ENCODE measurements around the gene PRSS8.

The PRSS8 gene

GRCh38 chr16:31131841-31132271 lies 3.7 kb downstream of the PRSS8 start:
- no peak for TF ChIP-seq JUND (IDR thresholded peaks at IDR 0.05; ENCODE audit: low read depth)
- in situ Hi-C loops (cut with HindIII; ENCODE audit: low pct_unique_long_range_greater_than_20kb, low sequenced_read_pairs), result no loop called here
- no peak for DNase-seq (ENCODE audit: low read depth in 1 of 2, low spot score in 1 of 2)

- in situ Hi-C loops (cut with HindIII; ENCODE audit: low pct_unique_long_range_greater_than_20kb, low sequenced_read_pairs), result no loop called here
- DNase-seq (ENCODE audit: low read depth in 1 of 2, low spot score in 1 of 2), result no peak
- TF ChIP-seq JUND (IDR thresholded peaks at IDR 0.05; ENCODE audit: low read depth), result no peak
Measured at GRCh38 chr16:31131416-31131815, 4.1 kb downstream of the PRSS8 start.

- in situ Hi-C loops (cut with HindIII; ENCODE audit: low pct_unique_long_range_greater_than_20kb, low sequenced_read_pairs), result no loop called here
- TF ChIP-seq JUND (IDR thresholded peaks at IDR 0.05; ENCODE audit: low read depth), result no peak
- DNase-seq (ENCODE audit: low read depth in 1 of 2, low spot score in 1 of 2), result peak; percentile 87 to 98
Measured at GRCh38 chr16:31130899-31131298, 4.6 kb downstream of the PRSS8 start.

DNA sequence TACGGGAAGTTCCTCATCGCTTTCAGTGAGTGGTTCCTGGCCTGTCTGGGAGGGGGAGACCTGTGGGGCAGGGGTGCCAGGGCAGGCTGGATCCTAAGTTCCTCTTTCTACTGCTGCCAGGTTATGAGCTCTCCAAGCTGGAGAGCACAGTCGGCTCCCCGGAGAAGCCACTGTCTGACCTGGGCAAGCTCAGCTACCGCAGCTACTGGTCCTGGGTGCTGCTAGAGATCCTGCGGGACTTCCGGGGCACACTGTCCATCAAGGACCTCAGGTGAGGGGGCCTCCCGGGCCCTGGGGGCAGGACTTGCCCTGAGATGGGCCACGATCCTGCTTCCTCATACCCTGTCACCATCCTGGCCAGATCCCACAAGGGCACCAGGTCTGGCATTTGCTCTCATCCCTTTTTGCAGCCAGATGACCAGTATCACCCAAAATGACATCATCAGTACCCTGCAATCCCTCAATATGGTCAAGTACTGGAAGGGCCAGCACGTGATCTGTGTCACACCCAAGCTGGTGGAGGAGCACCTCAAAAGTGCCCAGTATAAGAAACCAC lies 5.1 kb downstream of the PRSS8 start:
- in situ Hi-C loops (cut with HindIII; ENCODE audit: low pct_unique_long_range_greater_than_20kb, low sequenced_read_pairs), result no loop called here
- no peak for DNase-seq (ENCODE audit: low read depth in 1 of 2, low spot score in 1 of 2)
- TF ChIP-seq JUND (IDR thresholded peaks at IDR 0.05; ENCODE audit: low read depth), result no peak

DNA sequence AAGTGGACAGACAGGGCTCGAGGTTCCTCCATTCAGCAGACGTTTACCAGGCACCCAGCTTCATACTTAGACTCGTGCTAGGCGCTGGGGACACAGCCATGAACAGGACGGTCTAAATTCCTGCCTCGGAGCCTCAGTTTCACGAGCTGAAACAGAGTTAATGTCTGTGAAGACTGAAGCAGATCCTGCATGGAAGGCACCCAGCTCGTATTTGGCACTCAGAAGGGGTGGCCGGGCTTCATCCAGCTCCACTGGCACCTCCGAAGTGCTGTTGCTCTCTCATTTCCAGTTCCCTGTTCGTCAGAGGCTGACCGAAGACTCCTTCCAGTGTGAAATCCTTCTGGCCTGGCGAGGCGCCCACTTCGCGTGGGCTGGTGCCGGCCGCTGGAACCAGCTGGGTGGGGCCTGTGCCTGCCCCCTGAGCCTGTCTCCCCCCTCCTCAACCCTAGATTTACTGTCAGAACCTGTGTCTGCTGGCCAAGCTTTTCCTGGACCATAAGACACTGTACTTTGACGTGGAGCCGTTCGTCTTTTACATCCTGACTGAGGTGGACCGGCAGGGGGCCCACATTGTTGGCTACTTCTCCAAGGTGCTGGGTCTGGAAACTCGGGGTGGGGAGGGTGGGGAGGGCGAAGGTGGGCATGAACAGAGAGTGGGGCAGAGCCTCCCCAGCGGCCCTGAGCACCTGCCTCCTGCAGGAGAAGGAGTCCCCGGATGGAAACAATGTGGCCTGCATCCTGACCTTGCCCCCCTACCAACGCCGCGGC lies 5.8 kb downstream of the PRSS8 start:
- in situ Hi-C loops (cut with HindIII; ENCODE audit: low pct_unique_long_range_greater_than_20kb, low sequenced_read_pairs), result no loop called here
- DNase-seq (ENCODE audit: low read depth in 1 of 2, low spot score in 1 of 2), result no peak
- TF ChIP-seq JUND (IDR thresholded peaks at IDR 0.05; ENCODE audit: low read depth), result no peak

GRCh38 chr16:31128711-31129567 lies 6.6 kb downstream of the PRSS8 start:
- peak in 1 of 2 experiments; percentile 82 for DNase-seq (ENCODE audit: low read depth in 1 of 2, low spot score in 1 of 2)
- TF ChIP-seq JUND (IDR thresholded peaks at IDR 0.05; ENCODE audit: low read depth), result no peak
- in situ Hi-C loops (cut with HindIII; ENCODE audit: low pct_unique_long_range_greater_than_20kb, low sequenced_read_pairs), result no loop called here

DNA sequence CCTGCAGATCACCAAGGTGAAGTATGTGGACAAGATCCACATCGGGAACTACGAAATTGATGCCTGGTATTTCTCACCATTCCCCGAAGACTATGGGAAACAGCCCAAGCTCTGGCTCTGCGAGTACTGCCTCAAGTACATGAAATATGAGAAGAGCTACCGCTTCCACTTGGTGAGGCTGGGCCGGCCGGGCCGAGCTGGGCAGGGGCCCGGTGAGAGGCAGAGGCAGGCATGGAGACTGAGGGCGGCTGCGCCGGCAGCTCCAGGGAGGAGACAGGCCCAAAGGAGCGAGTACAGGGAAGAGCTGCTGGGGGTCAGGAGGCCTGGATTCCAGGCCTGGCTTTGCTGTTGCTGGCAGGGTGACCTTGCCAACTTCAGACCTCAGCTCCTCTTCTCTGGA lies 8.3 kb downstream of the PRSS8 start:
- no peak for DNase-seq (ENCODE audit: low read depth in 1 of 2, low spot score in 1 of 2)
- in situ Hi-C loops (cut with HindIII; ENCODE audit: low pct_unique_long_range_greater_than_20kb, low sequenced_read_pairs), result no loop called here
- TF ChIP-seq JUND (IDR thresholded peaks at IDR 0.05; ENCODE audit: low read depth), result no peak

DNA sequence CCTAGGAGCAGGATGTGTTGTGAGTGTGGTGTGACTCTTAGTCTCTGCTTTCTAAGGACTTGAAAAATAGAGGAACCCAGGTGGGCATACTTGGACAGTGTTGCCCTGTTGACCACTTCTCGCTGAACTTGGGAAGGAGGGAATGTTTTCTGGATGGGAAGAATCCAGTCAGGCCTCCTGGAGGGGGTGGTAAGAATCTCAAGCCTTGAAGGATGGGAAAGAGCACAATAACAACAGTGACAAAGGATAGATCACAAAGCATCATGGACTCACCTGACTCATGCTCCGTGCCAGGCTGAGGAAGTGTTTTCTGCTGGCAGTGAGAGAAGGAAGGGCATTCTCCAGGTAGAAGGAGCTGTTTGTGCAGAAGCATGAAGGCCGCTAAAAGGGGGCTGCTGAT lies 9.7 kb downstream of the PRSS8 start:
- in situ Hi-C loops (cut with HindIII; ENCODE audit: low pct_unique_long_range_greater_than_20kb, low sequenced_read_pairs), result no loop called here
- DNase-seq (ENCODE audit: low read depth in 1 of 2, low spot score in 1 of 2), result no peak
- no peak for TF ChIP-seq JUND (IDR thresholded peaks at IDR 0.05; ENCODE audit: low read depth)

DNA sequence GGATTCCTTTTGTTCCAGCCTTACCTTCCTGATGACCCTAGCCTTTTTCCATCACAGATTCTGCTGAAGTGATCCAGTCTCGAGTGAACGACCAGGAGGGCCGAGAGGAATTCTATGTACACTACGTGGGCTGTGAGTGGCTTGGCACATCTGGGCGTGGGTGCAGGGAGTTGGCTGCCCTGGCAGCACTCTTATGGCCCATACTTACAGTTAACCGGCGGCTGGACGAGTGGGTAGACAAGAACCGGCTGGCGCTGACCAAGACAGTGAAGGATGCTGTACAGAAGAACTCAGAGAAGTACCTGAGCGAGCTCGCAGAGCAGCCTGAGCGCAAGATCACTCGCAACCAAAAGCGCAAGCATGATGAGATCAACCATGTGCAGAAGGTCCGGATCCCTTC lies 15.4 kb downstream of the PRSS8 start:
- TF ChIP-seq JUND (IDR thresholded peaks at IDR 0.05; ENCODE audit: low read depth), result no peak
- in situ Hi-C loops (cut with HindIII; ENCODE audit: low pct_unique_long_range_greater_than_20kb, low sequenced_read_pairs), result no loop called here
- DNase-seq (ENCODE audit: low read depth in 1 of 2, low spot score in 1 of 2), result no peak

DNA sequence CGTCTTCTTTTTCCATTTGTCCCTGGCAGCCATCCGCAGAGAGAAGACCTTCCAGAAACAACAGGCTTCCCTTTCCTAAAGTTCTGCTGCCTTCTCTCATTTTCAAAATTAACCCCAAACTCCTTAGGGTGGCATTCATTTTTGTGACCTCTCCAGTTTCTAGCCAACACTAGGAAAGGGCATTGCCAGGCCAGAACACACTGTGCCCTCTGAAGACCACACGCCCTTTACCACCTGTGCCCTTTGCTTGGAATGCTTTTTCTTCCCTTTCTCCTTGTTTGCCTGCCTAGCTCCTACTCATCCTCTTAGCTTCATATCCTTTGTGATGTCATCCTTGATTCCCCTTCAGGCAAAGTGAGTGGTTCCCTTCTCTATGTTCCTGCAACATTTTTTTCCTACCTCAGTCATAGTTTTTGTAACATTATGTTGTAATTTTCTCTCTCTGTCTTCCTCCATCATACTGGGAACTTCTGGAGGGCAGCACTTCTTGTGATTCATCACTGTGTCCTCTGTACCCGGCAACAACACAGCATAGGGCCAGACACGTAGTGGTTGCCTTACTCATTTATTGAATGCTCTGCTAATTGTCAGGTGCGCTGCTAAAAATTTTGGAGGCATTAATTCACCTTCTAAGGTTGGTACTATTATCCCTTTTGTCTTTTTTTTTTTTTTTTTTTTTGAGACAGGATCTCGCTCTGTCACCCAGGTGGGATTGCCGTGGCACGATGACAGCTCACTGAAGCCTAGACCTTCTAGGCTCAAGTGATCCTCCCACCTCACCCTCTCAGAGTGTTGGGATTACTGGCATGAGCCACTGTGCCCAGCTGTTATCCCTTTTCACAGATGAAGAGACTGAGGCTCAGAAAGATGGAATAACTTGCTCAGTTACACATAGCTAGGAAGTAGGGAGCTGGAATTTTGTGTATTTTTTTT lies 17.0 kb downstream of the PRSS8 start:
- no peak for TF ChIP-seq JUND (IDR thresholded peaks at IDR 0.05; ENCODE audit: low read depth)
- in situ Hi-C loops (cut with HindIII; ENCODE audit: low pct_unique_long_range_greater_than_20kb, low sequenced_read_pairs), result no loop called here
- peak in 1 of 2 experiments; percentile 0 for DNase-seq (ENCODE audit: low read depth in 1 of 2, low spot score in 1 of 2)

DNA sequence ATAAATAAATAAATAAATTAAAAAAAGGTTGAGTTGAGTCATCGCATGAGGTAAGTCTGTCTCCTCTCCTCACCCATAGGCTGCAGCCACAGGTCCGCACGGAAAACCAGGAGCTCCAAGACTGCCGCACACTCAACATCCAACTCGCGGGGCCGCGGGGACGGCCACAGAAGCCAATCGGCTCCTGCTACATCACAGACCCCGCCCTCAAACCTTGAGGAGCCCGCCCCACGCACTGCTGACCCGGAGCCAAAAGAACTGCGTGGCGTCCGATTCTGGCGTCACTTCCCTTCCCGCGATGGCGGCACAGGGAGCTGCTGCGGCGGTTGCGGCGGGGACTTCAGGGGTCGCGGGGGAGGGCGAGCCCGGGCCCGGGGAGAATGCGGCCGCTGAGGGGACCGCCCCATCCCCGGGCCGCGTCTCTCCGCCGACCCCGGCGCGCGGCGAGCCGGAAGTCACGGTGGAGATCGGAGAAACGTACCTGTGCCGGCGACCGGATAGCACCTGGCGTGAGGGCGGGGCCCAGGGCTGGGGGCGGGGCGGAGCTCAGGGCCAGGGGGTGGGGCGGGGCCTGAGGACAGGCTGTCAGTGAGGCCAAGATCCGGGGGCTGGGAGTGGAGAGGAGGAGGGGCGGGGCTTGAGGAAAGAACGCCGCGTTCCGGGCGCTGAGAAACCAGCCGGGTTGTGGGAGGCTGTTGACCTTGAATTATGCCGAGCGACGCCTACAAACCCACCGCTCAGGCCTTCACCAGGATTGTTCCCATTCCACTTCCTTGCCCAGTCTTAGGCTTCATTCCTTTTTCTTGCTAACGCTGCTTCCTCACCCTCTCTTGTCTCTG lies 17.9 kb downstream of the PRSS8 start, which contains the start of gene KAT8:
Gene KAT8 (plus strand): TSS at position 281 of the 839 bp plus-strand sequence. CDS start 18 bp downstream, at position 299.
- peak; percentile 94 to 99 for DNase-seq (ENCODE audit: low read depth in 1 of 2, low spot score in 1 of 2)
- no peak for TF ChIP-seq JUND (IDR thresholded peaks at IDR 0.05; ENCODE audit: low read depth)
- in situ Hi-C loops (cut with HindIII; ENCODE audit: low pct_unique_long_range_greater_than_20kb, low sequenced_read_pairs), result no loop called here

All from T47D (cell line).